Measurements from ENCODE around the gene SOS2. TPM values are rescaled to one million over a fixed set of nuclear protein-coding genes. Genes with fewer than 3 reads are reported as not detected.

Gene SOS2
- total RNA-seq, 1 donor from 2014 or later: 17.0 TPM

- Mint-ChIP-seq H3K36me3 (ENCODE audit: low read depth) (peaks cover 29% of the 10 kb centered on the region), H3K4me3 (ENCODE audit: low read depth) (no peak overlapping the region), H3K9me3 (no peaks in the 10 kb centered on the region), H3K27ac (no peak overlapping the region), H3K4me1 (ENCODE audit: low read depth) (peaks cover 30% of the 10 kb centered on the region), H3K27me3 (ENCODE audit: low read depth) (no peaks in the 10 kb centered on the region)
- intact Hi-C loops (cut with micrococcal nuclease): no loop called here
- DNase-seq (ENCODE audit: low spot score): no peak
Observed at GRCh38 chr14:50103558-50103957, 127.8 kb downstream of the SOS2 start.

- peaks cover 37% of the 10 kb centered on the region for H3K4me1 Mint-ChIP-seq (ENCODE audit: low read depth)
- no peak overlapping the region for H3K4me3 Mint-ChIP-seq (ENCODE audit: low read depth)
- H3K27me3 Mint-ChIP-seq (ENCODE audit: low read depth): peaks cover 4% of the 10 kb centered on the region
- DNase-seq (ENCODE audit: low spot score): no peak
- peaks cover 19% of the 10 kb centered on the region for H3K36me3 Mint-ChIP-seq (ENCODE audit: low read depth)
- no peak overlapping the region for H3K27ac Mint-ChIP-seq
- intact Hi-C loops (cut with micrococcal nuclease): no loop called here
- no peaks in the 10 kb centered on the region for H3K9me3 Mint-ChIP-seq
Observed at GRCh38 chr14:50101417-50101816, 130.0 kb downstream of the SOS2 start.

- peaks cover 43% of the 10 kb centered on the region for H3K4me1 Mint-ChIP-seq (ENCODE audit: low read depth)
- peaks cover 4% of the 10 kb centered on the region for H3K27me3 Mint-ChIP-seq (ENCODE audit: low read depth)
- H3K36me3 Mint-ChIP-seq (ENCODE audit: low read depth): peaks cover 22% of the 10 kb centered on the region
- intact Hi-C loops (cut with micrococcal nuclease): no loop called here
- DNase-seq (ENCODE audit: low spot score): no peak
- no peak overlapping the region for H3K27ac Mint-ChIP-seq
- H3K9me3 Mint-ChIP-seq: peaks cover under 1% of the 10 kb centered on the region
- no peak overlapping the region for H3K4me3 Mint-ChIP-seq (ENCODE audit: low read depth)
Observed at GRCh38 chr14:50100805-50101204, 130.6 kb downstream of the SOS2 start.

GRCh38 chr14:50099335-50099734, 132.0 kb downstream of the SOS2 start:
- Mint-ChIP-seq H3K27ac (no peak overlapping the region), H3K9me3 (peaks cover 3% of the 10 kb centered on the region), H3K27me3 (ENCODE audit: low read depth) (peaks cover 4% of the 10 kb centered on the region), H3K36me3 (ENCODE audit: low read depth) (peaks cover 25% of the 10 kb centered on the region), H3K4me1 (ENCODE audit: low read depth) (peaks cover 43% of the 10 kb centered on the region), H3K4me3 (ENCODE audit: low read depth) (no peak overlapping the region)
- no peak for DNase-seq (ENCODE audit: low spot score)
- intact Hi-C loops (cut with micrococcal nuclease): no loop called here

GRCh38 chr14:50095895-50096294, 135.5 kb downstream of the SOS2 start:
- H3K27me3 Mint-ChIP-seq (ENCODE audit: low read depth): peaks cover 4% of the 10 kb centered on the region
- intact Hi-C loops (cut with micrococcal nuclease): loop anchor here (1.0 to 2.0 kb wide), 4 partner anchors 9 to 57 kb away; no protein-coding TSS in a partner anchor
- DNase-seq (ENCODE audit: low spot score): no peak
- H3K27ac Mint-ChIP-seq: peak overlapping the region; percentile 81
- H3K9me3 Mint-ChIP-seq: peaks cover 3% of the 10 kb centered on the region
- H3K4me1 Mint-ChIP-seq (ENCODE audit: low read depth): peaks cover 56% of the 10 kb centered on the region
- H3K4me3 Mint-ChIP-seq (ENCODE audit: low read depth): peak overlapping the region; percentile 45
- peaks cover 26% of the 10 kb centered on the region for H3K36me3 Mint-ChIP-seq (ENCODE audit: low read depth)

- Mint-ChIP-seq H3K9me3 (peaks cover 3% of the 10 kb centered on the region), H3K27ac (no peak overlapping the region), H3K27me3 (ENCODE audit: low read depth) (peaks cover 4% of the 10 kb centered on the region), H3K4me3 (ENCODE audit: low read depth) (no peak overlapping the region), H3K4me1 (ENCODE audit: low read depth) (peaks cover 50% of the 10 kb centered on the region), H3K36me3 (ENCODE audit: low read depth) (peaks cover 25% of the 10 kb centered on the region)
- intact Hi-C loops (cut with micrococcal nuclease): no loop called here
- DNase-seq (ENCODE audit: low spot score): no peak
Observed at GRCh38 chr14:50094056-50094755, 137.2 kb downstream of the SOS2 start.

- DNase-seq (ENCODE audit: low spot score): no peak
- Mint-ChIP-seq H3K27me3 (ENCODE audit: low read depth) (peaks cover 4% of the 10 kb centered on the region), H3K27ac (no peak overlapping the region), H3K4me1 (ENCODE audit: low read depth) (peaks cover 54% of the 10 kb centered on the region), H3K36me3 (ENCODE audit: low read depth) (peaks cover 23% of the 10 kb centered on the region), H3K4me3 (ENCODE audit: low read depth) (no peak overlapping the region), H3K9me3 (peaks cover 3% of the 10 kb centered on the region)
- intact Hi-C loops (cut with micrococcal nuclease): no loop called here
Observed at GRCh38 chr14:50093496-50093895, 137.9 kb downstream of the SOS2 start.

GRCh38 chr14:50092006-50092555, 139.3 kb downstream of the SOS2 start:
- Mint-ChIP-seq H3K4me3 (ENCODE audit: low read depth) (no peak overlapping the region), H3K4me1 (ENCODE audit: low read depth) (peaks cover 67% of the 10 kb centered on the region), H3K27ac (no peak overlapping the region), H3K27me3 (ENCODE audit: low read depth) (peaks cover 4% of the 10 kb centered on the region), H3K36me3 (ENCODE audit: low read depth) (peaks cover 26% of the 10 kb centered on the region), H3K9me3 (peaks cover 3% of the 10 kb centered on the region)
- DNase-seq (ENCODE audit: low spot score): no peak
- intact Hi-C loops (cut with micrococcal nuclease): no loop called here

- intact Hi-C loops (cut with micrococcal nuclease): no loop called here
- H3K36me3 Mint-ChIP-seq (ENCODE audit: low read depth): peaks cover 20% of the 10 kb centered on the region
- peaks cover 3% of the 10 kb centered on the region for H3K9me3 Mint-ChIP-seq
- H3K4me3 Mint-ChIP-seq (ENCODE audit: low read depth): no peak overlapping the region
- no peak overlapping the region for H3K27ac Mint-ChIP-seq
- H3K4me1 Mint-ChIP-seq (ENCODE audit: low read depth): peaks cover 63% of the 10 kb centered on the region
- DNase-seq (ENCODE audit: low spot score): no peak
- H3K27me3 Mint-ChIP-seq (ENCODE audit: low read depth): no peaks in the 10 kb centered on the region
Observed at GRCh38 chr14:50091240-50091913, 140.0 kb downstream of the SOS2 start.

GRCh38 chr14:50089208-50089607, 142.2 kb downstream of the SOS2 start:
- Mint-ChIP-seq H3K36me3 (ENCODE audit: low read depth) (peaks cover 20% of the 10 kb centered on the region), H3K4me3 (ENCODE audit: low read depth) (no peak overlapping the region), H3K9me3 (no peaks in the 10 kb centered on the region), H3K27ac (peak overlapping the region; percentile 27), H3K4me1 (ENCODE audit: low read depth) (peaks cover 75% of the 10 kb centered on the region), H3K27me3 (ENCODE audit: low read depth) (no peaks in the 10 kb centered on the region)
- no peak for DNase-seq (ENCODE audit: low spot score)
- intact Hi-C loops (cut with micrococcal nuclease): no loop called here

- intact Hi-C loops (cut with micrococcal nuclease): no loop called here
- DNase-seq (ENCODE audit: low spot score): no peak
- Mint-ChIP-seq H3K4me1 (ENCODE audit: low read depth) (peaks cover 76% of the 10 kb centered on the region), H3K4me3 (ENCODE audit: low read depth) (no peak overlapping the region), H3K27me3 (ENCODE audit: low read depth) (no peaks in the 10 kb centered on the region), H3K9me3 (no peaks in the 10 kb centered on the region), H3K36me3 (ENCODE audit: low read depth) (peaks cover 20% of the 10 kb centered on the region), H3K27ac (peak overlapping the region; percentile 27)
Observed at GRCh38 chr14:50088731-50089130, 142.6 kb downstream of the SOS2 start.

GRCh38 chr14:50088117-50088515, 143.3 kb downstream of the SOS2 start:
- DNase-seq (ENCODE audit: low spot score): no peak
- H3K36me3 Mint-ChIP-seq (ENCODE audit: low read depth): peaks cover 19% of the 10 kb centered on the region
- intact Hi-C loops (cut with micrococcal nuclease): no loop called here
- H3K4me3 Mint-ChIP-seq (ENCODE audit: low read depth): no peak overlapping the region
- H3K4me1 Mint-ChIP-seq (ENCODE audit: low read depth): peaks cover 76% of the 10 kb centered on the region
- H3K27me3 Mint-ChIP-seq (ENCODE audit: low read depth): no peaks in the 10 kb centered on the region
- peak overlapping the region; percentile 79 for H3K27ac Mint-ChIP-seq
- no peaks in the 10 kb centered on the region for H3K9me3 Mint-ChIP-seq

All from activated T-helper 2 cell treated with anti-CD3 and anti-CD28 coated beads, Interferon-gamma antibody, Interleukin-2, Interleukin-4, amounts not matched to agents 10 μg/mL and 5 μg/mL and 100 μg/mL, durations not matched to agents 14 hours and 24 hours and 36 hours (primary cell).